GM10248 (cell line): ENCODE results near the gene MOSPD3.

Experiments used
- CTCF ChIA-PET: fragments of 300-600 bp; sonication (Branson Sonifier 250); formaldehyde crosslinking; extraction: SDS; loops from one replicate; lab custom pipeline; 2021; ENCODE audit warnings: antibody characterized with exemption; lab: Yijun Ruan, JAX
- POLR2A ChIA-PET: fragments of 350-650 bp; sonication (Branson Sonifier 250); formaldehyde crosslinking; extraction: SDS; loops from one replicate; lab custom pipeline; 2020; ENCODE audit warnings: antibody characterized with exemption; lab: Yijun Ruan, JAX
- DNase-seq: peaks from one replicate; pipeline ENCODE4 v3.0.0; 2012; ENCODE audit errors: extremely low spot score
- CTCF ChIP-seq: IDR thresholded peaks from 2 replicates; pipeline ENCODE4 v1.5.1; 2012; ENCODE audit warnings: mild to moderate bottlenecking, low read depth; ENCODE audit errors: extremely low read depth, missing control alignments, control extremely low read depth

Gene MOSPD3

GRCh38 chr7:100606313-100606712 is 6.0 kb upstream of the MOSPD3 start:
- no peak for TF ChIP-seq CTCF
- ChIA-PET CTCF (interaction anchor here (1.2 to 3.8 kb wide), 6 partner anchors 9 to 153 kb away, joined by 3 to 11 read pairs (median 4); partner anchors contain the start of gene POP7), POLR2A (no interaction called here)
- DNase-seq: no peak

GRCh38 chr7:100607111-100607510 is 5.2 kb upstream of the MOSPD3 start:
- no peak for TF ChIP-seq CTCF
- no peak for DNase-seq
- CTCF ChIA-PET: interaction anchor here (1.2 to 3.8 kb wide), 5 partner anchors 8 to 98 kb away, joined by 3 to 11 read pairs (median 5); partner anchors contain the start of gene POP7
- POLR2A ChIA-PET: no interaction called here

- TF ChIP-seq CTCF: no peak
- DNase-seq: no peak
- POLR2A ChIA-PET: no interaction called here
- CTCF ChIA-PET: no interaction called here
Observed at GRCh38 chr7:100609958-100610357, 2.4 kb upstream of the MOSPD3 start.

GRCh38 chr7:100612730-100613390 is 520 bp downstream of the MOSPD3 start:
- DNase-seq: no peak
- ChIA-PET CTCF (interaction anchor here (0.7 to 4.2 kb wide), 23 partner anchors 9 to 240 kb away, joined by 3 to 15 read pairs (median 3); partner anchors contain the start of genes FBXO24, POP7 and SLC12A9), POLR2A (interaction anchor here (0.6 to 1.5 kb wide), 4 partner anchors 27 to 172 kb away, joined by 3 to 14 read pairs (median 4); partner anchors contain the start of genes FBXO24, LRCH4 and POP7)
- peak; percentile 19 for TF ChIP-seq CTCF

- POLR2A ChIA-PET: interaction anchor here (0.6 kb wide), 1 partner anchor 172 kb away, joined by 3 read pairs; no protein-coding TSS in a partner anchor
- no peak for DNase-seq
- CTCF ChIA-PET: interaction anchor here (0.7 to 4.2 kb wide), 13 partner anchors 12 to 131 kb away, joined by 3 to 15 read pairs (median 5); partner anchors contain the start of gene POP7
- TF ChIP-seq CTCF: no peak
Observed at GRCh38 chr7:100613412-100614175, 1.3 kb downstream of the MOSPD3 start.

GRCh38 chr7:100614308-100614861 is 2.0 kb downstream of the MOSPD3 start:
- ChIA-PET CTCF (interaction anchor here (1.1 to 4.2 kb wide), 7 partner anchors 11 to 132 kb away, joined by 3 to 12 read pairs (median 6); partner anchors contain the start of gene POP7), POLR2A (no interaction called here)
- TF ChIP-seq CTCF: no peak

More at GRCh38 chr7:100614308-100614861, 2.0 kb downstream of the MOSPD3 start:
- DNase-seq: no peak
